ENCODE measurements around the gene FMNL2. TPM values are rescaled to one million over a fixed set of nuclear protein-coding genes. Genes with fewer than 3 reads are reported as not detected.

The FMNL2 gene
- total RNA-seq, 1 donor from 2014 or later, result 41.7 TPM

DNA sequence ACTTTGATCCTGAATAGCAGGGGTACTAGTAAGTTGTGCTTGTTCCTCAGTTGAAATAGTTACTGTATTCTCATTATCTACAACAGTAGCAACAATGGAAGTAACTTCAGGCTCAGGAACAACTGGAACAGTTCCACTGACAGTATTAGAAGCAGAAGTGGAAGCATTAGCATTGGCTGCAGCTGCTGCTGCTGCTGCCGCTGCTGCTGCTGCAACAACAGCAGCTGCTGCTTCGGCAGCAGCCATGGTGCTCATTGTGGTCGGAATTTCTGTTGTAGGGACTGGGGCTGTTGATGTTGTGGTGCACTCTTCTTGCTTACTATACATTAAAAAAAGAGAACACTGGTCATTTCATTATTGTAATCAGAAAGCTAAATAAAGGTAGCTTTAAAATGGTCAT lies 341.5 kb downstream of the FMNL2 start:
- peaks cover 28% of the 10 kb centered on the region for H3K36me3 Mint-ChIP-seq (ENCODE audit: low read depth, unreplicated experiment)

DNA sequence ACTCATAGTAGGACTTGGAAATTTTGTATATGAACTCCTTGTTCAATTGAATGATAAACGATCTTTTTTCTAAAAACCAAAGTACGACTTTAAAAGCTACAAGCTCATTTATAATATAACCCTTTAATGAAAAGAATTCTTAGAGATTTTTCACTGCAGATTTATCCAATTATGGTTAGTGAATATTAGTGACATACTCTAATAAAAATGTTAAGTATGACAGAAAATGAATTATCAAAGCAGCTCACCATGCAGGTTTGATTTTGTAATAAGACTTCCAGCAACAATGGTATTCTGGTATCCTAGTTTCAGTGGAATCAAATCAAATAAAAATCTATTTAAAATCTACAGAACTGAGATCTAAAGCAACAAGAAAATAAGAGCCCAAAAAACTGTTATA lies 343.8 kb downstream of the FMNL2 start:
- no peaks in the 10 kb centered on the region for H3K4me1 Mint-ChIP-seq (ENCODE audit: unreplicated experiment)
- H3K9me3 Mint-ChIP-seq (ENCODE audit: unreplicated experiment), result no peaks in the 10 kb centered on the region
- TF ChIP-seq, protein P1, sequence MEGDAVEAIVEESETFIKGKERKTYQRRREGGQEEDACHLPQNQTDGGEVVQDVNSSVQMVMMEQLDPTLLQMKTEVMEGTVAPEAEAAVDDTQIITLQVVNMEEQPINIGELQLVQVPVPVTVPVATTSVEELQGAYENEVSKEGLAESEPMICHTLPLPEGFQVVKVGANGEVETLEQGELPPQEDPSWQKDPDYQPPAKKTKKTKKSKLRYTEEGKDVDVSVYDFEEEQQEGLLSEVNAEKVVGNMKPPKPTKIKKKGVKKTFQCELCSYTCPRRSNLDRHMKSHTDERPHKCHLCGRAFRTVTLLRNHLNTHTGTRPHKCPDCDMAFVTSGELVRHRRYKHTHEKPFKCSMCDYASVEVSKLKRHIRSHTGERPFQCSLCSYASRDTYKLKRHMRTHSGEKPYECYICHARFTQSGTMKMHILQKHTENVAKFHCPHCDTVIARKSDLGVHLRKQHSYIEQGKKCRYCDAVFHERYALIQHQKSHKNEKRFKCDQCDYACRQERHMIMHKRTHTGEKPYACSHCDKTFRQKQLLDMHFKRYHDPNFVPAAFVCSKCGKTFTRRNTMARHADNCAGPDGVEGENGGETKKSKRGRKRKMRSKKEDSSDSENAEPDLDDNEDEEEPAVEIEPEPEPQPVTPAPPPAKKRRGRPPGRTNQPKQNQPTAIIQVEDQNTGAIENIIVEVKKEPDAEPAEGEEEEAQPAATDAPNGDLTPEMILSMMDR (IDR thresholded peaks at IDR 0.05; ENCODE audit: unreplicated experiment), result no peak
- H3K36me3 Mint-ChIP-seq (ENCODE audit: low read depth, unreplicated experiment), result peaks cover 27% of the 10 kb centered on the region
- H3K27me3 Mint-ChIP-seq (ENCODE audit: unreplicated experiment), result no peaks in the 10 kb centered on the region
- no peak overlapping the region for H3K27ac Mint-ChIP-seq (ENCODE audit: unreplicated experiment)
- no peak for DNase-seq (ENCODE audit: low spot score)
- no peak overlapping the region for H3K4me3 Mint-ChIP-seq (ENCODE audit: unreplicated experiment)

More for the DNA sequence above, 341.5 kb downstream of the FMNL2 start:
- Mint-ChIP-seq H3K27ac (ENCODE audit: unreplicated experiment) (no peak overlapping the region), H3K4me1 (ENCODE audit: unreplicated experiment) (no peaks in the 10 kb centered on the region), H3K9me3 (ENCODE audit: unreplicated experiment) (no peaks in the 10 kb centered on the region), H3K27me3 (ENCODE audit: unreplicated experiment) (no peaks in the 10 kb centered on the region), H3K4me3 (ENCODE audit: unreplicated experiment) (no peak overlapping the region)
- TF ChIP-seq, protein P1 (IDR thresholded peaks at IDR 0.05; ENCODE audit: unreplicated experiment), result no peak
- DNase-seq (ENCODE audit: low spot score), result no peak

DNA sequence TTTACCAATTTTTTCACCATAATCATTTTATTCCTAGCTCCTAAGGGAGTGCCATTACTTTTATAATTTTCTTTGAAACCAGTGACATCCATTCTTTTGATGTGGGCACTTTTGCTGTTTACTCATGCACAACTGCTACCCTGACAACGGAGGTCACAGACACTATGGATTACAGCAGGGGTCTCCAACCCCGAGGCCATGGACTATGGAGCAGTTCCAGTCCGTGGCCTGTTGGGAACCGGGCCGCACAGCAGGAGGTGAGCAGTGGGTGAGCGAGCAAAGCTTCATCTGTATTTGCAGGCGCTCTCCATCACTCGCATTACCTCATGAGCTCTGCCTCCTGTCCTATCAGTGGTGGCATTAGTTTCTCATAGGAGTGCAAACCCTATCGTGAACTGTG lies 347.7 kb downstream of the FMNL2 start:
- H3K4me3 Mint-ChIP-seq (ENCODE audit: unreplicated experiment), result no peak overlapping the region
- H3K27ac Mint-ChIP-seq (ENCODE audit: unreplicated experiment), result peak overlapping the region; percentile 44
- H3K4me1 Mint-ChIP-seq (ENCODE audit: unreplicated experiment), result no peaks in the 10 kb centered on the region
- TF ChIP-seq, protein P1 (IDR thresholded peaks at IDR 0.05; ENCODE audit: unreplicated experiment), result no peak
- H3K9me3 Mint-ChIP-seq (ENCODE audit: unreplicated experiment), result no peaks in the 10 kb centered on the region
- peaks cover 13% of the 10 kb centered on the region for H3K36me3 Mint-ChIP-seq (ENCODE audit: low read depth, unreplicated experiment)
- no peak for DNase-seq (ENCODE audit: low spot score)
- no peaks in the 10 kb centered on the region for H3K27me3 Mint-ChIP-seq (ENCODE audit: unreplicated experiment)

DNA sequence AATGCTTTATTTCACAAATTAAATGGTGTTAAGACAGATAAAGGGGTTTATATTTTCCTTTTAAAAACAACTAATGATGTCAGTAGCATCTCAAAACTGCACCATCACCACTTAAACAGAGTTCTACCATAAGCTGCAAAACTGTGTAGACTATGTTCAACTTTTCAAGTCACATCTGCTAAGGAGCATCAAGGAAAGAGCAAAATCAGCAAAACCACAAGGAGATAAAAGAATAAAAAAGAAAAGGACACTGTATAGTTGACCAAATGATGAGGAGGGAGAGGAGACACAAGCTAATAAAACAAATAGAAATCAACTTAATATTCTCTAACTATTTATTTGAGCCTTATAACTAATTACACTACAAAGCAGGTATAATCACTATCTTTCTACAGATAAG lies 348.4 kb downstream of the FMNL2 start:
- H3K9me3 Mint-ChIP-seq (ENCODE audit: unreplicated experiment), result no peaks in the 10 kb centered on the region
- TF ChIP-seq, protein P1 (IDR thresholded peaks at IDR 0.05; ENCODE audit: unreplicated experiment), result no peak
- H3K4me1 Mint-ChIP-seq (ENCODE audit: unreplicated experiment), result no peaks in the 10 kb centered on the region
- no peak for DNase-seq (ENCODE audit: low spot score)
- H3K36me3 Mint-ChIP-seq (ENCODE audit: low read depth, unreplicated experiment), result peaks cover 13% of the 10 kb centered on the region
- no peaks in the 10 kb centered on the region for H3K27me3 Mint-ChIP-seq (ENCODE audit: unreplicated experiment)
- no peak overlapping the region for H3K4me3 Mint-ChIP-seq (ENCODE audit: unreplicated experiment)
- no peak overlapping the region for H3K27ac Mint-ChIP-seq (ENCODE audit: unreplicated experiment)

DNA sequence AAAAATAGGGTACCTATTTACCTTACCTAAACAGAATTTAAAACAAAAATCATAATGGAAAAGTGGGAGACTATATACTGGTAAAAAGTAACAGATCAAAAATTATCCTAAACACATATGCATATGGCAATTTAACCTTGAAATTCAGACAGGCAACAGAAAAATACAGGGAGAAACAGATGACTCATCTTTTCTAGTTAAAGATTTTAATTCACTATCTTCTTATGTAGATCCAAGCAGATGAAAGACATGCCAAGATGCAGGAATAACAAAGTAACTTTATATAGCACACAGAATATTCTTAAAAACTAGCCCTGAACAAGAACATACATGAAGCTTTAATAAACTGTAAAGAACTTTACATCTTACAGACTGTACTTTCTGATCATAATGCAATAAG lies 351.3 kb downstream of the FMNL2 start:
- Mint-ChIP-seq H3K27ac (ENCODE audit: unreplicated experiment) (no peak overlapping the region), H3K36me3 (ENCODE audit: low read depth, unreplicated experiment) (peaks cover 3% of the 10 kb centered on the region)

More for the DNA sequence above, 351.3 kb downstream of the FMNL2 start:
- TF ChIP-seq, protein P1 (IDR thresholded peaks at IDR 0.05; ENCODE audit: unreplicated experiment), result no peak
- no peak overlapping the region for H3K4me3 Mint-ChIP-seq (ENCODE audit: unreplicated experiment)
- H3K9me3 Mint-ChIP-seq (ENCODE audit: unreplicated experiment), result no peaks in the 10 kb centered on the region
- no peak for DNase-seq (ENCODE audit: low spot score)
- no peaks in the 10 kb centered on the region for H3K27me3 Mint-ChIP-seq (ENCODE audit: unreplicated experiment)
- no peaks in the 10 kb centered on the region for H3K4me1 Mint-ChIP-seq (ENCODE audit: unreplicated experiment)

All from endothelial cell (in vitro differentiated cells).